A549 (cell line): ENCODE data around the gene ADGRG1. TPM values are rescaled to one million over a fixed set of nuclear protein-coding genes. Genes with fewer than 3 reads are reported as not detected.

Experiments
- ATAC-seq, 2 experiments: fragments of 200-7000 bp in 1 of 2; fragments of >200 bp in 1 of 2; cut with Nextera tagmentation in 1 of 2; cut with Tn5 transposase in 1 of 2; 3 replicates each; pipeline versions ENCODE4 v1.8.0 to v1.9.1; 2018 to 2020; ENCODE audit warnings: mild to moderate bottlenecking in 1 of 2, moderate library complexity in 1 of 2
- CTCF ChIA-PET: fragments of 300-600 bp; sonication (Branson Sonifier 250); formaldehyde crosslinking; extraction: SDS; loops from one replicate; lab custom pipeline; 2021; ENCODE audit warnings: antibody characterized with exemption, inconsistent platforms; lab: Yijun Ruan, JAX
- POLR2A ChIA-PET: fragments of 350-600 bp; formaldehyde crosslinking; extraction: SDS; loops from one replicate; lab custom pipeline; 2021; ENCODE audit warnings: antibody characterized with exemption, inconsistent platforms; lab: Yijun Ruan, JAX
- DNase-seq, 2 experiments: peaks; one replicate each; pipeline versions ENCODE4 v3.0.0 to v3.0.0-alpha.2; 2011 to 2016; ENCODE audit warnings: low read depth in 1 of 2, low spot score in 1 of 2
- FAIRE-seq: peaks from 2 replicates; lab custom pipeline; 2011; peaks lifted over from hg19 to GRCh38; lab: Jason Lieb, UNC
- H3K27ac ChIP-seq, 2 experiments: fragments of >200 bp; sonication (Bioruptor Twin); formaldehyde crosslinking; 3 replicates each; pipeline ENCODE4 v1.5.1; 2016 to 2017
- H3K4me1 ChIP-seq: fragments of >200 bp; sonication (Bioruptor Twin); formaldehyde crosslinking; 3 replicates; pipeline ENCODE4 v1.6.1; 2016
- H3K4me2 ChIP-seq: fragments of >200 bp; sonication (Bioruptor Twin); formaldehyde crosslinking; 3 replicates; pipeline ENCODE4 v1.6.1; 2016
- H3K4me3 ChIP-seq: fragments of >200 bp; sonication (Bioruptor Twin); formaldehyde crosslinking; 3 replicates; pipeline ENCODE4 v1.5.1; 2016
- H3K9me3 ChIP-seq: fragments of >200 bp; sonication (Bioruptor Twin); formaldehyde crosslinking; 3 replicates; pipeline ENCODE4 v1.6.1; 2016
- CBX8 ChIP-seq: fragments of 200-600 bp; sonication (generic); IDR thresholded peaks from 2 replicates; pipeline ENCODE4 v1.6.1; 2016
- CHD4 ChIP-seq: fragments of 200-600 bp; sonication (generic); IDR thresholded peaks from 2 replicates; pipeline ENCODE4 v1.6.1; 2016; ENCODE audit warnings: antibody characterized with exemption, mild to moderate bottlenecking, borderline replicate concordance
- E2F6 ChIP-seq: IDR thresholded peaks from 2 replicates; pipeline ENCODE4 v1.6.1; 2012; ENCODE audit warnings: low read depth, borderline replicate concordance
- EHF ChIP-seq: fragments of 250-450 bp; sonication (Bioruptor Pico); IDR thresholded peaks from 2 replicates; pipeline ENCODE4 v1.5.0; 2020; ENCODE audit warnings: mild to moderate bottlenecking
- ELK1 ChIP-seq: fragments of 150-350 bp; IDR thresholded peaks from 2 replicates; pipeline ENCODE4 v1.6.1; 2014; ENCODE audit warnings: low read depth, mild to moderate bottlenecking, low read length
- HMGXB4 ChIP-seq: fragments of 250-450 bp; sonication (Bioruptor Pico); IDR thresholded peaks from 2 replicates; pipeline ENCODE4 v1.5.0; 2021; ENCODE audit warnings: mild to moderate bottlenecking, moderate library complexity, borderline replicate concordance
- HOXB13 ChIP-seq: fragments of 250-450 bp; sonication (Bioruptor Pico); IDR thresholded peaks from 2 replicates; pipeline ENCODE4 v1.5.0; 2020; ENCODE audit warnings: low read depth, mild to moderate bottlenecking, moderate library complexity
- HOXB5 ChIP-seq: fragments of 250-450 bp; sonication (Bioruptor Pico); IDR thresholded peaks from 2 replicates; pipeline ENCODE4 v1.5.0; 2020; ENCODE audit warnings: mild to moderate bottlenecking, moderate library complexity
- KDM1A ChIP-seq: fragments of 200-600 bp; sonication (generic); IDR thresholded peaks from 2 replicates; pipeline ENCODE4 v1.6.1; 2016; ENCODE audit warnings: low read depth, mild to moderate bottlenecking
- MYC ChIP-seq: IDR thresholded peaks from 2 replicates; pipeline ENCODE4 v1.6.1; 2012; ENCODE audit warnings: mild to moderate bottlenecking, inconsistent platforms, low read length, improper control_type of control experiment, borderline replicate concordance
- NFE2L2 ChIP-seq: fragments of 150-350 bp; conservative IDR thresholded peaks from 2 replicates; pipeline ENCODE4 v1.6.1; 2014; ENCODE audit warnings: low read length
- PBX3 ChIP-seq: IDR thresholded peaks from 2 replicates; pipeline ENCODE4 v1.6.1; 2012
- POLR2AphosphoS2 ChIP-seq: conservative IDR thresholded peaks from 2 replicates; pipeline ENCODE4 v1.6.1; 2012; ENCODE audit warnings: low read length, improper control_type of control experiment, inconsistent platforms
- RNF2 ChIP-seq: fragments of 200-600 bp; sonication (generic); IDR thresholded peaks from 2 replicates; pipeline ENCODE4 v1.6.1; 2016; ENCODE audit warnings: low read depth, mild to moderate bottlenecking, antibody characterized with exemption, moderate library complexity, borderline replicate concordance
- TFCP2L1 ChIP-seq: fragments of 250-450 bp; sonication (Bioruptor Pico); IDR thresholded peaks from 2 replicates; pipeline ENCODE4 v1.5.0; 2021; ENCODE audit warnings: mild to moderate bottlenecking
- TP53 ChIP-seq: fragments of 250-450 bp; sonication (Bioruptor Pico); IDR thresholded peaks from 2 replicates; pipeline ENCODE4 v1.5.0; 2021; ENCODE audit warnings: mild to moderate bottlenecking, moderate library complexity
- ZFP36 ChIP-seq: fragments of 450-650 bp; IDR thresholded peaks from 2 replicates; pipeline ENCODE4 v1.6.1; 2014; ENCODE audit warnings: borderline replicate concordance; ENCODE audit not compliant: partially characterized antibody
- ZNF302 ChIP-seq: fragments of 250-450 bp; sonication (Bioruptor Pico); IDR thresholded peaks from 2 replicates; pipeline ENCODE4 v1.9.0; 2021; ENCODE audit warnings: inconsistent platforms, mild to moderate bottlenecking, moderate library complexity
- WGBS: methylation state at CpG from one replicate; pipeline ENCODE4 v1.1.6; 2017; ENCODE audit errors: missing lambda C conversion rate; 5-methylcytosine and 5-hydroxymethylcytosine counted together
- polyA plus RNA-seq, 4 experiments: library from polyadenylated mRNA; depleted of rRNA in 3 of 4; stranded (reverse); fragments of >200 nt; fragmentation: RNase III in 1 of 4; extraction: RNeasy Plus Mini Kit Qiagen cat#74134 plus additional on column Dnase treatment in 1 of 4; gene quantifications; 2 replicates in 3 of 4; 3 replicates in 1 of 4; pipeline ENCODE4 v1.2.3, GENCODE V29; 2011 to 2017

Gene ADGRG1
- polyA plus RNA-seq, 2 of the 4 experiments (the other 2 are of a cell fraction), result 28.3 to 142 TPM

GRCh38 chr16:57632568-57632967 lies 4.1 kb downstream of the ADGRG1 start:
- DNase-seq, result no peak
- peaks cover 86% of the 10 kb centered on the region for H3K4me1 ChIP-seq
- peak overlapping the region in 1 of 2 experiments; percentile 98; a peak in 3 of 6 replicates for H3K27ac ChIP-seq
- H3K4me2 ChIP-seq, result peak overlapping the region; percentile 80
- H3K9me3 ChIP-seq, result no peaks in the 10 kb centered on the region
- no peak overlapping the region for H3K4me3 ChIP-seq
- CTCF ChIA-PET, result interaction anchor here (1.2 to 12.7 kb wide), 5 partner anchors 10 to 56 kb away, joined by 3 to 227 read pairs (median 25); no protein-coding TSS in a partner anchor
- ATAC-seq, result no peak
- TF ChIP-seq E2F6 (no peak), NFE2L2 (no peak), PBX3 (no peak), EHF (no peak), RNF2 (no peak)
- FAIRE-seq, result no peak
- WGBS, result 78% methylated on average over 15 of the region's 15 CpGs
- POLR2A ChIA-PET, result no interaction called here

GRCh38 chr16:57633383-57634064 lies 5.1 kb downstream of the ADGRG1 start:
- Histone ChIP-seq H3K9me3 (no peaks in the 10 kb centered on the region), H3K4me3 (no peak overlapping the region), H3K4me2 (peak overlapping the region; percentile 80), H3K4me1 (peaks cover 85% of the 10 kb centered on the region), H3K27ac (peak overlapping the region; percentile 19 to 98)
- ChIA-PET POLR2A (no interaction called here), CTCF (interaction anchor here (0.7 to 12.7 kb wide), 9 partner anchors 9 to 230 kb away, joined by 3 to 227 read pairs (median 3); no protein-coding TSS in a partner anchor)
- FAIRE-seq, result no peak
- no peak for TF ChIP-seq TP53
- no peak for TF ChIP-seq MYC
- no peak for TF ChIP-seq HOXB5
- TF ChIP-seq ELK1, result no peak
- TF ChIP-seq ZNF302 (CRISPR knock-in tag), result no peak
- TF ChIP-seq ZFP36, result peak; percentile 66
- no peak for TF ChIP-seq TFCP2L1
- no peak for TF ChIP-seq CHD4
- peak; percentile 18; the same call in 1 of the 2 replicates for TF ChIP-seq KDM1A
- TF ChIP-seq HOXB13, result no peak
- TF ChIP-seq E2F6, result no peak
- no peak for TF ChIP-seq POLR2AphosphoS2
- no peak for TF ChIP-seq CBX8
- no peak for TF ChIP-seq HMGXB4 (CRISPR knock-in tag)
- WGBS, result 89% methylated on average over 11 of the region's 11 CpGs
- no peak for ATAC-seq
- DNase-seq, result no peak
